H1 (cell line): Measurements from ENCODE around the gene TMUB1. TPM values are rescaled to one million over a fixed set of nuclear protein-coding genes. Genes with fewer than 3 reads are reported as not detected.
A peak's percentile ranks its signal among the peaks of the same experiment; 100 is the strongest.

Experiments used
- CTCF ChIA-PET: fragments of 300-600 bp; sonication (Branson Sonifier 250); formaldehyde crosslinking; loops from one replicate; lab custom pipeline; 2021; ENCODE audit not compliant: partially characterized antibody; lab: Charles Lee
- POLR2A ChIA-PET: fragments of 300-600 bp; sonication (Branson Sonifier 250); formaldehyde crosslinking; loops from one replicate; lab custom pipeline; 2021; ENCODE audit warnings: inconsistent platforms; ENCODE audit not compliant: partially characterized antibody; lab: Charles Lee
- DNase-seq, 2 experiments: peaks; one replicate each; pipeline versions ENCODE4 v3.0.0 to v3.0.0-alpha.2; 2010 to 2022; ENCODE audit warnings: low spot score in 2 of 2, low read depth in 1 of 2, mixed read lengths in 1 of 2
- FAIRE-seq: peaks from 2 replicates; lab custom pipeline; 2011; peaks lifted over from hg19 to GRCh38; lab: Jason Lieb, UNC
- H2AFZ ChIP-seq: 2 replicates; pipeline ENCODE4 v1.8.1; 2012; ENCODE audit warnings: low read length, inconsistent platforms
- H2AK5ac ChIP-seq: 2 replicates; pipeline ENCODE4 v1.6.1; 2013; ENCODE audit warnings: low read depth, low read length
- H2BK120ac ChIP-seq: replicated peaks from 2 replicates; pipeline ENCODE3; 2013; ENCODE audit warnings: low read depth, low read length, inconsistent platforms
- H2BK12ac ChIP-seq: 2 replicates; pipeline ENCODE4 v1.6.1; 2013; ENCODE audit warnings: low read depth, low read length
- H2BK15ac ChIP-seq: 2 replicates; pipeline ENCODE4 v1.6.1; 2013; ENCODE audit warnings: low read length
- H2BK20ac ChIP-seq: 2 replicates; pipeline ENCODE4 v1.6.1; 2013; ENCODE audit warnings: low read length
- H2BK5ac ChIP-seq: 2 replicates; pipeline ENCODE4 v1.6.1; 2013; ENCODE audit warnings: low read depth, low read length
- H3K14ac ChIP-seq: 2 replicates; pipeline ENCODE4 v1.6.1; 2013; ENCODE audit warnings: inconsistent platforms; ENCODE audit not compliant: insufficient read length
- H3K18ac ChIP-seq: 2 replicates; pipeline ENCODE4 v1.6.1; 2013; ENCODE audit warnings: low read length; ENCODE audit errors: extremely low read depth
- H3K23ac ChIP-seq: 2 replicates; pipeline ENCODE4 v1.6.1; 2013; ENCODE audit warnings: inconsistent platforms; ENCODE audit not compliant: insufficient read length
- H3K23me2 ChIP-seq: 2 replicates; pipeline ENCODE4 v1.6.1; 2013; ENCODE audit warnings: low read depth, low read length
- H3K27ac ChIP-seq: 2 replicates; pipeline ENCODE4 v1.6.1; 2011; ENCODE audit warnings: low read depth, low read length, inconsistent platforms
- H3K27me3 ChIP-seq, 4 experiments: replicated peaks in 1 of 4; 1 replicate in 1 of 4; 2 replicates in 3 of 4; pipeline versions ENCODE4 v1.6.1 to v1.8.1; 2011 to 2013; ENCODE audit warnings: low read length in 3 of 4, mild to moderate bottlenecking in 3 of 4, inconsistent platforms in 2 of 4, mixed read lengths in 2 of 4, moderate library complexity in 1 of 4; ENCODE audit not compliant: control insufficient read depth in 3 of 4, insufficient read depth in 3 of 4; ENCODE audit errors: extremely low read depth in 1 of 4
- H3K36me3 ChIP-seq, 4 experiments: 2 replicates each; pipeline versions ENCODE4 v1.6.1 to v1.8.1; 2011 to 2013; ENCODE audit warnings: mild to moderate bottlenecking in 4 of 4, low read length in 3 of 4, moderate library complexity in 2 of 4, control low read depth in 1 of 4, inconsistent platforms in 1 of 4; ENCODE audit not compliant: insufficient read depth in 4 of 4, control insufficient read depth in 2 of 4
- H3K4ac ChIP-seq: replicated peaks from 2 replicates; pipeline ENCODE3; 2013; ENCODE audit warnings: low read length, low read depth, mixed read lengths, inconsistent platforms; ENCODE audit not compliant: insufficient read length
- H3K4me1 ChIP-seq, 4 experiments: replicated peaks in 1 of 4; 1 replicate in 1 of 4; 2 replicates in 3 of 4; pipeline versions ENCODE4 v1.6.1 to v1.8.1; 2011 to 2013; ENCODE audit warnings: low read length in 3 of 4, inconsistent platforms in 2 of 4, mixed read lengths in 1 of 4; ENCODE audit not compliant: insufficient read depth in 4 of 4, control insufficient read depth in 3 of 4
- H3K4me2 ChIP-seq, 2 experiments: 2 replicates each; pipeline versions ENCODE4 v1.6.1 to v1.8.1; 2011 to 2013; ENCODE audit warnings: low read depth in 2 of 2, low read length in 2 of 2, control low read depth in 1 of 2, inconsistent platforms in 1 of 2, mild to moderate bottlenecking in 1 of 2; ENCODE audit not compliant: insufficient read depth in 1 of 2
- H3K4me3 ChIP-seq, 4 experiments: fragments of 200-600, 300-600 bp in 1 of 4; sonication (generic), shearing (Covaris generic), sonication (Bioruptor Twin) in 1 of 4; 2 replicates each; pipeline versions ENCODE4 v1.5.1 to v1.8.1; 2011 to 2016; ENCODE audit warnings: low read length in 4 of 4, low read depth in 3 of 4, control low read depth in 2 of 4, inconsistent platforms in 2 of 4, mild to moderate bottlenecking in 2 of 4, mixed read lengths in 1 of 4, moderate library complexity in 1 of 4; ENCODE audit not compliant: insufficient read depth in 2 of 4; ENCODE audit errors: extremely low read depth in 1 of 4
- H3K56ac ChIP-seq: replicated peaks from 2 replicates; pipeline ENCODE3; 2013; ENCODE audit warnings: low read depth, mild to moderate bottlenecking, mixed read lengths, low read length, inconsistent platforms; ENCODE audit not compliant: insufficient read length
- H3K79me1 ChIP-seq: 2 replicates; pipeline ENCODE4 v1.6.1; 2013; ENCODE audit warnings: low read depth, low read length, control low read depth
- H3K79me2 ChIP-seq, 2 experiments: 2 replicates each; pipeline versions ENCODE4 v1.6.1 to v1.8.1; 2012 to 2013; ENCODE audit warnings: low read length in 2 of 2, mild to moderate bottlenecking in 2 of 2, inconsistent platforms in 1 of 2; ENCODE audit not compliant: insufficient read depth in 2 of 2, control insufficient read depth in 1 of 2
- H3K9ac ChIP-seq, 4 experiments: replicated peaks in 1 of 4; 1 replicate in 1 of 4; 2 replicates in 3 of 4; pipeline versions ENCODE4 v1.6.1 to v1.8.1; 2011 to 2013; ENCODE audit warnings: low read depth in 3 of 4, low read length in 3 of 4, control low read depth in 2 of 4, mild to moderate bottlenecking in 2 of 4, moderate library complexity in 2 of 4, inconsistent platforms in 1 of 4; ENCODE audit errors: extremely low read depth in 1 of 4
- H3K9me3 ChIP-seq, 2 experiments: 2 replicates each; pipeline versions ENCODE4 v1.6.1 to v1.8.1; 2012 to 2013; ENCODE audit warnings: mild to moderate bottlenecking in 2 of 2, moderate library complexity in 2 of 2, control low read depth in 1 of 2, inconsistent platforms in 1 of 2, low read depth in 1 of 2, low read length in 1 of 2, mixed read lengths in 1 of 2; ENCODE audit not compliant: insufficient read depth in 2 of 2
- H4K20me1 ChIP-seq, 2 experiments: replicated peaks in 1 of 2; 2 replicates each; pipeline versions ENCODE3 to v1.8.1; 2011 to 2013; ENCODE audit warnings: inconsistent platforms in 2 of 2, low read length in 2 of 2, mild to moderate bottlenecking in 1 of 2; ENCODE audit not compliant: insufficient read depth in 2 of 2, control insufficient read depth in 1 of 2
- H4K5ac ChIP-seq: 2 replicates; pipeline ENCODE4 v1.6.1; 2013; ENCODE audit warnings: low read length, low read depth, mixed read lengths, inconsistent platforms; ENCODE audit not compliant: insufficient read length
- H4K8ac ChIP-seq: 2 replicates; pipeline ENCODE4 v1.8.0; 2013; ENCODE audit warnings: mild to moderate bottlenecking, moderate library complexity, low read length, inconsistent platforms; ENCODE audit not compliant: insufficient read depth; ENCODE audit errors: extremely low read depth
- H4K91ac ChIP-seq: replicated peaks from 2 replicates; pipeline ENCODE3; 2013; ENCODE audit warnings: low read length, mixed read lengths, inconsistent platforms; ENCODE audit not compliant: insufficient read length
- ATF3 ChIP-seq: IDR thresholded peaks from 2 replicates; pipeline ENCODE4 v1.6.1; 2011; ENCODE audit warnings: low read depth, mild to moderate bottlenecking, low read length; ENCODE audit not compliant: insufficient read depth
- CBX5 ChIP-seq: fragments of 300-800, 300-1000 bp; sonication (generic); IDR thresholded peaks from 2 replicates; pipeline ENCODE4 v1.7.1; 2016; ENCODE audit warnings: antibody characterized with exemption, low read length, low read depth
- CHD1 ChIP-seq: IDR thresholded peaks from 2 replicates; pipeline ENCODE4 v1.6.1; 2012; ENCODE audit warnings: low read depth, low read length, improper control_type of control experiment
- CHD2 ChIP-seq: IDR thresholded peaks from 2 replicates; pipeline ENCODE4 v1.6.1; 2012; ENCODE audit warnings: low read length, improper control_type of control experiment
- EGR1 ChIP-seq: IDR thresholded peaks from 2 replicates; pipeline ENCODE4 v1.6.1; 2011; ENCODE audit warnings: low read depth, low read length, borderline replicate concordance
- JUN ChIP-seq: IDR thresholded peaks from 2 replicates; pipeline ENCODE4 v1.6.1; 2011; ENCODE audit warnings: low read depth, mild to moderate bottlenecking, improper control_type of control experiment, low read length
- JUND ChIP-seq: IDR thresholded peaks from 2 replicates; pipeline ENCODE4 v1.6.1; 2011; ENCODE audit warnings: mild to moderate bottlenecking, improper control_type of control experiment, low read length
- KDM5A ChIP-seq: fragments of 200-600 bp; IDR thresholded peaks from 2 replicates; pipeline ENCODE4 v1.7.1; 2012; ENCODE audit warnings: mild to moderate bottlenecking, low read length, inconsistent platforms, mixed read lengths
- POU5F1 ChIP-seq: IDR thresholded peaks from 2 replicates; pipeline ENCODE4 v1.6.1; 2011; ENCODE audit warnings: low read depth, mild to moderate bottlenecking, low read length, moderate library complexity
- SIN3A ChIP-seq, 2 experiments: IDR thresholded peaks in 1 of 2; conservative IDR thresholded peaks in 1 of 2; 2 replicates each; pipeline ENCODE4 v1.6.1; 2011 to 2012; ENCODE audit warnings: low read length in 2 of 2, improper control_type of control experiment in 1 of 2, low read depth in 1 of 2, mild to moderate bottlenecking in 1 of 2
- SP1 ChIP-seq: IDR thresholded peaks from 2 replicates; pipeline ENCODE4 v1.6.1; 2011; ENCODE audit warnings: low read depth, low read length
- ZNF274 ChIP-seq: IDR thresholded peaks from 2 replicates; pipeline ENCODE4 v1.7.0; 2012; ENCODE audit warnings: low read length, borderline replicate concordance; ENCODE audit errors: extremely low read depth
- WGBS, 2 experiments: shearing (Covaris generic) in 1 of 2; methylation state at CpG; one replicate each; pipeline versions ENCODE4 v1.1.6 to v1.1.7; 2013 to 2015; ENCODE audit warnings: low lambda C conversion rate in 2 of 2, mixed read lengths in 2 of 2, inconsistent platforms in 1 of 2, low coverage in 1 of 2, missing lambda C conversion rate in 1 of 2; ENCODE audit not compliant: insufficient replicate concordance in 2 of 2, insufficient coverage in 1 of 2, insufficient read length in 1 of 2; ENCODE audit errors: extremely low coverage in 1 of 2, missing lambda C conversion rate in 1 of 2; 5-methylcytosine and 5-hydroxymethylcytosine counted together
- polyA plus RNA-seq, 7 experiments: library from polyadenylated mRNA; depleted of rRNA in 3 of 7; stranded (reverse) in 5 of 7; unstranded in 2 of 7; fragments of >200 nt in 5 of 7; fragments of 200-250 nt in 2 of 7; gene quantifications; 1 replicate in 5 of 7; 2 replicates in 1 of 7; 4 replicates in 1 of 7; pipeline versions ENCODE4 v1.2.1 to v1.2.3, GENCODE V29; 2011 to 2013; ENCODE audit warnings: missing spikeins in 2 of 7, mixed read lengths in 2 of 7
- total RNA-seq: library from RNA; stranded (reverse); fragmentation: NEBNext Ultra II Directional; extraction: Animal tissue kit (Norgen Biotek cat#: 25700); gene quantifications from 2 replicates; pipeline ENCODE4 v1.2.1, GENCODE V29; 2021

The TMUB1 gene
- total and polyA plus RNA-seq, 2 of the 8 experiments (the other 6 are each of a cell fraction or from before 2014, with no cell fraction given): 41.4 to 56.2 TPM

- Histone ChIP-seq H3K79me1 (peaks cover 12% of the 10 kb centered on the region), H2BK120ac (no peak overlapping the region), H3K56ac (no peak overlapping the region), H3K4ac (no peak overlapping the region), H3K27me3 (no peaks in the 10 kb centered on the region), H3K9ac (0 out of 7 replicates have a peak overlapping the region, but pooled peaks of 1 of the 4 experiments have one; percentile 11), H4K91ac (no peak overlapping the region), H4K8ac (no peak overlapping the region), H2BK20ac (no peak overlapping the region), H2BK5ac (peak overlapping the region; percentile 16; the same call in 1 of the 2 replicates), H4K5ac (no peak overlapping the region), H3K36me3 (no peaks in the 10 kb centered on the region), H3K14ac (no peak overlapping the region), H3K9me3 (no peaks in the 10 kb centered on the region), H2BK12ac (peak overlapping the region; percentile 71; the same call in 1 of the 2 replicates), H3K23ac (no peak overlapping the region), H2AK5ac (0 out of 2 replicates have a peak overlapping the region, but pooled peaks have one; percentile 53), H2AFZ (no peak overlapping the region), H3K4me1 (peaks cover 2 to 31% (median 16%) of the 10 kb centered on the region in 4 experiments), H2BK15ac (no peak overlapping the region; the same call in 1 of the 2 replicates), H3K4me3 (no peak overlapping the region), H3K23me2 (no peaks in the 10 kb centered on the region; the same call in 1 of the 2 replicates), H3K79me2 (peaks cover 0 to 47% of the 10 kb centered on the region in 2 experiments; a peak in 2 of 4 replicates), H4K20me1 (peaks cover 6 to 28% of the 10 kb centered on the region in 2 experiments), H3K4me2 (no peak overlapping the region), H3K18ac (no peak overlapping the region), H3K27ac (no peak overlapping the region)
- ChIA-PET CTCF (interaction anchor here (0.6 to 22.4 kb wide), 6 partner anchors 10 to 68 kb away, joined by 3 to 448 read pairs (median 5); partner anchors contain the start of genes AGAP3 and TMUB1), POLR2A (interaction anchor here (1.2 to 1.4 kb wide), 2 partner anchors 39 to 65 kb away, joined by 3 read pairs; no protein-coding TSS in a partner anchor)
- 82% methylated on average over 24 of the region's 24 CpGs; no CpG with 5 or more reads in 1 of the 2 experiments for WGBS, 2 experiments
- TF ChIP-seq EGR1 (no peak), POU5F1 (no peak), SIN3A (conservative IDR thresholded peaks at IDR 0.05 in 1 of 2, IDR thresholded peaks at IDR 0.05 in 1 of 2; ENCODE audit: low read depth in 1 of 2, low read length in 2 of 2) (no peak), SP1 (no peak), CHD2 (no peak), KDM5A (no peak), ZNF274 (no peak), CBX5 (no peak), CHD1 (no peak), JUN (no peak), JUND (no peak), ATF3 (no peak)
- DNase-seq (no peak), FAIRE-seq (no peak)
Observed at GRCh38 chr7:151101621-151102396, 18.5 kb upstream of the TMUB1 start.
